HCT116 (cell line): Measurements from ENCODE around the gene COMMD9. TPM values are rescaled to one million over a fixed set of nuclear protein-coding genes. Genes with fewer than 3 reads are reported as not detected.

Experiments
- ATAC-seq: fragments of 200-7000 bp; cut with Tn5 transposase; 2 replicates; pipeline ENCODE4 v1.9.1; 2020; ENCODE audit warnings: mild to moderate bottlenecking, moderate library complexity
- BruUV-seq: library from RNA; stranded (reverse); fragments of 400-500 nt; replicated peaks from 2 replicates; lab custom pipeline; 2021; lab: Mats Ljungman, UMichigan
- CTCF ChIA-PET: fragments of 300-600 bp; sonication (Branson Sonifier 250); formaldehyde crosslinking; loops from one replicate; lab custom pipeline; 2021; ENCODE audit warnings: antibody characterized with exemption; lab: Charles Lee
- POLR2A ChIA-PET: fragments of 300-600, 350-600 bp; sonication (Branson Sonifier 250); formaldehyde crosslinking; loops from one replicate; lab custom pipeline; 2021; ENCODE audit warnings: antibody characterized with exemption; lab: Charles Lee
- RAD21 ChIA-PET, 2 experiments: fragments of 300-600 bp; sonication (Branson Sonifier 250); formaldehyde crosslinking; loops; one replicate each; lab custom pipeline; 2023; ENCODE audit warnings: low total read pairs in 2 of 2; ENCODE audit not compliant: uncharacterized antibody in 2 of 2, unreplicated experiment in 2 of 2, low non-redundant PET in 1 of 2; lab: Charles Lee
- DNase-seq: peaks from one replicate; pipeline ENCODE4 v3.0.0-alpha.2; 2010; ENCODE audit warnings: low read depth, low spot score
- H2AFZ ChIP-seq: fragments of 200-600 bp; shearing (Covaris generic), sonication (generic); 2 replicates; pipeline ENCODE4 v1.6.1; 2017; ENCODE audit warnings: low read depth, mixed run types, mixed read lengths, antibody characterized with exemption, low read length; ENCODE audit not compliant: poor library complexity, severe bottlenecking
- H3K27ac ChIP-seq: 2 replicates; pipeline ENCODE4 v1.5.1; 2012; ENCODE audit warnings: low read depth, low read length
- H3K27me3 ChIP-seq: fragments of 200-600 bp; sonication (generic); 2 replicates; pipeline ENCODE4 v1.6.1; 2016; ENCODE audit warnings: mixed run types, low read length, mixed read lengths; ENCODE audit not compliant: insufficient read depth
- H3K36me3 ChIP-seq, 2 experiments: fragments of 200-500 bp in 1 of 2; fragments of 200-600 bp in 1 of 2; sonication (Bioruptor generic) in 1 of 2; sonication (generic) in 1 of 2; 2 replicates each; pipeline versions ENCODE4 v1.5.1 to v1.6.1; 2014 to 2016; ENCODE audit warnings: low read length in 2 of 2, inconsistent platforms in 1 of 2, mixed read lengths in 1 of 2, mixed run types in 1 of 2; ENCODE audit not compliant: insufficient read depth in 2 of 2, control insufficient read depth in 1 of 2
- H3K4me1 ChIP-seq, 2 experiments: fragments of 200-600 bp in 1 of 2; sonication (generic) in 1 of 2; 2 replicates each; pipeline versions ENCODE4 v1.5.1 to v1.6.1; 2012 to 2017; ENCODE audit warnings: low read length in 2 of 2, inconsistent platforms in 1 of 2, mild to moderate bottlenecking in 1 of 2, mixed read lengths in 1 of 2, mixed run types in 1 of 2, moderate library complexity in 1 of 2; ENCODE audit not compliant: insufficient read depth in 2 of 2, control insufficient read depth in 1 of 2
- H3K4me2 ChIP-seq: fragments of 200-600 bp; sonication (generic); 2 replicates; pipeline ENCODE4 v1.6.1; 2017; ENCODE audit warnings: mixed run types, low read length, mixed read lengths
- H3K4me3 ChIP-seq, 2 experiments: fragments of 200-600 bp in 1 of 2; sonication (generic) in 1 of 2; replicated peaks in 1 of 2; 2 replicates each; pipeline ENCODE4 v1.5.1; 2011 to 2016; ENCODE audit warnings: low read length in 2 of 2, control low read depth in 1 of 2, low read depth in 1 of 2, mild to moderate bottlenecking in 1 of 2, mixed read lengths in 1 of 2, mixed run types in 1 of 2
- H3K79me2 ChIP-seq: fragments of 200-600 bp; sonication (generic); 2 replicates; pipeline ENCODE4 v1.6.1; 2017; ENCODE audit warnings: mild to moderate bottlenecking, mixed run types, low read length, moderate library complexity, mixed read lengths; ENCODE audit not compliant: insufficient read depth
- H3K9ac ChIP-seq: fragments of 200-600 bp; sonication (generic); 2 replicates; pipeline ENCODE4 v1.6.1; 2016; ENCODE audit warnings: low read length, mixed read lengths
- H3K9me2 ChIP-seq: fragments of 200-600 bp; sonication (generic), shearing (Covaris generic); 2 replicates; pipeline ENCODE4 v1.6.1; 2017; ENCODE audit warnings: mixed run types, mild to moderate bottlenecking, moderate library complexity; ENCODE audit not compliant: insufficient read depth
- H3K9me3 ChIP-seq, 2 experiments: fragments of 200-500 bp in 1 of 2; fragments of 200-600 bp in 1 of 2; sonication (Bioruptor generic) in 1 of 2; sonication (generic) in 1 of 2; 2 replicates each; pipeline ENCODE4 v1.6.1; 2014 to 2017; ENCODE audit warnings: low read length in 2 of 2, mixed read lengths in 2 of 2, inconsistent platforms in 1 of 2, low read depth in 1 of 2, mild to moderate bottlenecking in 1 of 2, mixed run types in 1 of 2, moderate library complexity in 1 of 2; ENCODE audit not compliant: control insufficient read depth in 1 of 2, insufficient read depth in 1 of 2
- H4K20me1 ChIP-seq: fragments of 200-600 bp; sonication (generic), shearing (Covaris generic); 2 replicates; pipeline ENCODE4 v1.6.1; 2017; ENCODE audit warnings: mixed run types, mild to moderate bottlenecking, moderate library complexity; ENCODE audit not compliant: insufficient read depth
- CBX3 ChIP-seq: IDR thresholded peaks from 2 replicates; pipeline ENCODE4 v1.6.1; 2012; ENCODE audit warnings: low read depth
- CTCF ChIP-seq, 3 experiments: fragments of 200-600 bp in 1 of 3; sonication (generic) in 1 of 3; IDR thresholded peaks in 2 of 3; conservative IDR thresholded peaks in 1 of 3; 2 replicates each; pipeline ENCODE4 v1.5.1; 2012 to 2017; ENCODE audit warnings: low read depth in 2 of 3, low read length in 2 of 3, antibody characterized with exemption in 1 of 3, borderline replicate concordance in 1 of 3, control low read depth in 1 of 3, mild to moderate bottlenecking in 1 of 3, mixed read lengths in 1 of 3, mixed run types in 1 of 3, moderate library complexity in 1 of 3; ENCODE audit not compliant: insufficient read depth in 1 of 3
- EZH2 ChIP-seq: fragments of 200-600 bp; sonication (generic); IDR thresholded peaks from 2 replicates; pipeline ENCODE4 v1.6.1; 2017; ENCODE audit warnings: antibody characterized with exemption, mixed run types
- FOSL1 ChIP-seq: IDR thresholded peaks from 2 replicates; pipeline ENCODE4 v1.6.1; 2012; ENCODE audit warnings: low read depth
- MAX ChIP-seq: IDR thresholded peaks from 2 replicates; pipeline ENCODE4 v1.6.1; 2012
- POLR2A ChIP-seq: IDR thresholded peaks from 2 replicates; pipeline ENCODE4 v1.7.0; 2011; ENCODE audit warnings: borderline replicate concordance; ENCODE audit not compliant: insufficient read depth, insufficient read length; ENCODE audit errors: extremely low read depth
- POLR2AphosphoS5 ChIP-seq: IDR thresholded peaks from 2 replicates; pipeline ENCODE4 v1.6.1; 2011; ENCODE audit warnings: mild to moderate bottlenecking, low read depth, low read length, moderate library complexity
- REST ChIP-seq: IDR thresholded peaks from 2 replicates; pipeline ENCODE4 v1.6.1; 2012; ENCODE audit warnings: low read depth
- SP1 ChIP-seq: IDR thresholded peaks from 2 replicates; pipeline ENCODE4 v1.6.1; 2012; ENCODE audit warnings: low read depth
- SRF ChIP-seq: IDR thresholded peaks from 2 replicates; pipeline ENCODE4 v1.6.1; 2012; ENCODE audit warnings: low read depth
- TCF7L2 ChIP-seq: IDR thresholded peaks from 2 replicates; pipeline ENCODE4 v1.7.0; 2011; ENCODE audit warnings: borderline replicate concordance, inconsistent platforms; ENCODE audit not compliant: insufficient read depth, insufficient read length; ENCODE audit errors: extremely low read depth
- YY1 ChIP-seq: IDR thresholded peaks from 2 replicates; pipeline ENCODE4 v1.6.1; 2011; ENCODE audit warnings: low read length, low read depth, moderate library complexity, mild to moderate bottlenecking; ENCODE audit not compliant: insufficient replicate concordance; ENCODE audit errors: extremely low read depth
- ZFX ChIP-seq: fragments of 450-650 bp; IDR thresholded peaks from 2 replicates; pipeline ENCODE4 v1.6.1; 2017
- ZNF274 ChIP-seq: fragments of 200-500 bp; sonication (Bioruptor generic); IDR thresholded peaks from 2 replicates; pipeline ENCODE4 v1.6.1; 2014; ENCODE audit warnings: mild to moderate bottlenecking, low read depth, low read length, inconsistent platforms
- intact Hi-C: fragments of 100-400 bp; cut with micrococcal nuclease; formaldehyde crosslinking; loops from 2 replicates; pipeline ENCODE4 v1.10.0; 2022
- total RNA-seq: library from RNA; stranded (reverse); gene quantifications from one replicate; pipeline ENCODE4 v1.2.1, GENCODE V29; 2021; ENCODE audit not compliant: unreplicated experiment
- TF ChIP-seq, protein P1 (sequence below): IDR thresholded peaks from 2 replicates; pipeline ENCODE4 v1.6.1; 2011; ENCODE audit warnings: mild to moderate bottlenecking, low read length, moderate library complexity; ENCODE audit not compliant: insufficient replicate concordance; ENCODE audit errors: extremely low read depth

Gene COMMD9
- total RNA-seq, 1 experiment from 2014 or later: 33.3 TPM

GRCh38 chr11:36251823-36252222 lies 37.4 kb downstream of the COMMD9 start:
- ChIA-PET RAD21 (no interaction called here), CTCF (no interaction called here), POLR2A (no interaction called here)
- Histone ChIP-seq H2AFZ (no peak overlapping the region), H3K4me2 (no peak overlapping the region), H3K9ac (no peak overlapping the region), H3K4me3 (no peak overlapping the region), H3K9me2 (no peaks in the 10 kb centered on the region; the same call in 1 of the 2 replicates), H3K79me2 (no peaks in the 10 kb centered on the region), H3K36me3 (no peaks in the 10 kb centered on the region), H3K4me1 (peaks cover 3 to 11% of the 10 kb centered on the region in 2 experiments; a peak in 3 of 4 replicates), H4K20me1 (no peaks in the 10 kb centered on the region), H3K27ac (no peak overlapping the region), H3K9me3 (no peaks in the 10 kb centered on the region), H3K27me3 (no peaks in the 10 kb centered on the region)
- TF ChIP-seq EZH2 (no peak), REST (no peak), POLR2A (no peak), CTCF (IDR thresholded peaks at IDR 0.05 in 2 of 3, conservative IDR thresholded peaks at IDR 0.05 in 1 of 3; ENCODE audit: borderline replicate concordance in 1 of 3, insufficient read depth in 1 of 3, low read depth in 2 of 3, low read length in 2 of 3) (no peak), SP1 (no peak), ZFX (no peak), CBX3 (no peak), POLR2AphosphoS5 (no peak), YY1 (no peak), ZNF274 (no peak), FOSL1 (no peak), MAX (no peak), TCF7L2 (no peak), SRF (no peak)
- TF ChIP-seq, protein P1, sequence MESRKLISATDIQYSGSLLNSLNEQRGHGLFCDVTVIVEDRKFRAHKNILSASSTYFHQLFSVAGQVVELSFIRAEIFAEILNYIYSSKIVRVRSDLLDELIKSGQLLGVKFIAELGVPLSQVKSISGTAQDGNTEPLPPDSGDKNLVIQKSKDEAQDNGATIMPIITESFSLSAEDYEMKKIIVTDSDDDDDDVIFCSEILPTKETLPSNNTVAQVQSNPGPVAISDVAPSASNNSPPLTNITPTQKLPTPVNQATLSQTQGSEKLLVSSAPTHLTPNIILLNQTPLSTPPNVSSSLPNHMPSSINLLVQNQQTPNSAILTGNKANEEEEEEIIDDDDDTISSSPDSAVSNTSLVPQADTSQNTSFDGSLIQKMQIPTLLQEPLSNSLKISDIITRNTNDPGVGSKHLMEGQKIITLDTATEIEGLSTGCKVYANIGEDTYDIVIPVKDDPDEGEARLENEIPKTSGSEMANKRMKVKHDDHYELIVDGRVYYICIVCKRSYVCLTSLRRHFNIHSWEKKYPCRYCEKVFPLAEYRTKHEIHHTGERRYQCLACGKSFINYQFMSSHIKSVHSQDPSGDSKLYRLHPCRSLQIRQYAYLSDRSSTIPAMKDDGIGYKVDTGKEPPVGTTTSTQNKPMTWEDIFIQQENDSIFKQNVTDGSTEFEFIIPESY: no peak
- ATAC-seq (no peak), DNase-seq (no peak)
- BruUV-seq: no TSS peak
- intact Hi-C loops: no loop called here
